Mucosa of rectum (tissue), 2 donors: Measurements from ENCODE around the gene SPINT1.

ENCODE experiments used
- H3K27ac ChIP-seq, 2 donors: one replicate each; pipeline ENCODE4 v1.7.0; 2013; ENCODE audit warnings: inconsistent platforms in 2 of 2, low read depth in 2 of 2, low read length in 2 of 2
- H3K27me3 ChIP-seq, 2 donors: one replicate each; pipeline ENCODE4 v1.7.0; 2013; ENCODE audit warnings: low read length in 2 of 2; ENCODE audit not compliant: control insufficient read depth in 2 of 2, insufficient read depth in 2 of 2
- H3K36me3 ChIP-seq, 2 donors: one replicate each; pipeline ENCODE4 v1.7.0; 2013; ENCODE audit warnings: low read length in 2 of 2; ENCODE audit not compliant: control insufficient read depth in 2 of 2, insufficient read depth in 2 of 2
- H3K4me1 ChIP-seq, 2 donors: one replicate each; pipeline ENCODE4 v1.7.0; 2013; ENCODE audit warnings: low read length in 2 of 2, mild to moderate bottlenecking in 1 of 2; ENCODE audit not compliant: control insufficient read depth in 2 of 2, insufficient read depth in 2 of 2
- H3K4me3 ChIP-seq, 2 donors: one replicate each; pipeline ENCODE4 v1.7.0; 2013; ENCODE audit warnings: low read length in 2 of 2
- H3K9ac ChIP-seq, 2 donors: one replicate each; pipeline ENCODE4 v1.7.0; 2013; ENCODE audit warnings: low read length in 2 of 2, low read depth in 1 of 2, mild to moderate bottlenecking in 1 of 2
- H3K9me3 ChIP-seq, 2 donors: one replicate each; pipeline ENCODE4 v1.7.0; 2013; ENCODE audit warnings: low read length in 2 of 2; ENCODE audit not compliant: control insufficient read depth in 2 of 2
- donor health status: healthy.
- donor health status: Normal muscosa, but diverticular disease.

Gene SPINT1

DNA sequence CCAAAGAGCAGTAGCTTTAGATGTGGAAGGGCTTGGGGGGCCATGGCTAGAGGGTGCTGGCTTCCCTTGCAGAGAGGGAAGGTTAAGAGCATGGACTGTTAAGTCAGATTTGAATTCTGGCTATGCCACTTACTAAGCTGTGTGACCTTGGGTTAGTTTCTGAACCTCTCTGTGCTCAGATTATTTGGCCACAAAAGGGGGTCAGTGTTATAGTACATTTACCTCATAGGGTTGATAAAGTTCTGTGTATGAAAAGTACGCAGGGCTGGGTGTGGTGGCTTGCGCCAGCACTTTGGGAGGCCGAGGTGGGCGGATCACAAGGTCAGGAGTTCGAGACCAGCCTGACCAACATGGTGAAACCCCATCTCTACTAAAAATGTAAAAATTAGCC, 57.2 kb downstream of the SPINT1 start:
- no peaks in the 10 kb centered on the region for H3K27me3 ChIP-seq
- H3K9ac ChIP-seq: no peak overlapping the region
- H3K4me1 ChIP-seq: peaks cover 10 to 14% of the 10 kb centered on the region in 2 donors
- H3K27ac ChIP-seq: no peak overlapping the region
- peaks cover 42 to 52% of the 10 kb centered on the region in 2 donors for H3K36me3 ChIP-seq
- no peak overlapping the region for H3K4me3 ChIP-seq
- H3K9me3 ChIP-seq: no peaks in the 10 kb centered on the region

DNA sequence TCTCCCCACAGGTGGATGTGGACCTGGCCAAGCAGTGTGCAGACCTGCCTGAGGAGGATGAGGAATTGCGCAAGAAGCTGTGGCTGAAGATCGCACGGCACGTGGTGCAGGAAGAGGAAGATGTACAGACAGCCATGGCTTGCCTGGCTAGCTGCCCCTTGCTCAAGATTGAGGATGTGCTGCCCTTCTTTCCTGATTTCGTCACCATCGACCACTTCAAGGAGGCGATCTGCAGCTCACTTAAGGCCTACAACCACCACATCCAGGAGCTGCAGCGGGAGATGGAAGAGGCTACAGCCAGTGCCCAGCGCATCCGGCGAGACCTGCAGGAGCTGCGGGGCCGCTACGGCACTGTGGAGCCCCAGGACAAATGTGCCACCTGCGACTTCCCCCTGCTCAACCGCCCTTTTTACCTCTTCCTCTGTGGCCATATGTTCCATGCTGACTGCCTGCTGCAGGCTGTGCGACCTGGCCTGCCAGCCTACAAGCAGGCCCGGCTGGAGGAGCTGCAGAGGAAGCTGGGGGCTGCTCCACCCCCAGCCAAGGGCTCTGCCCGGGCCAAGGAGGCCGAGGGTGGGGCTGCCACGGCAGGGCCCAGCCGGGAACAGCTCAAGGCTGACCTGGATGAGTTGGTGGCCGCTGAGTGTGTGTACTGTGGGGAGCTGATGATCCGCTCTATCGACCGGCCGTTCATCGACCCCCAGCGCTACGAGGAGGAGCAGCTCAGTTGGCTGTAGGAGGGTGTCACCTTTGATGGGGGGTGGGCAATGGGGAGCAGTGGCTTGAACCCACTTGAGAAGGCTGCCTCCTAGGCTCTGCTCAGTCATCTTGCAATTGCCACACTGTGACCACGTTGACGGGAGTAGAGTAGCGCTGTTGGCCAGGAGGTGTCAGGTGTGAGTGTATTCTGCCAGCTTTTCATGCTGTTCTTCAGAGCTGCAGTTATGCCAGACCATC, 59.0 kb downstream of the SPINT1 start:
- peaks cover 42 to 43% of the 10 kb centered on the region in 2 donors for H3K36me3 ChIP-seq
- no peak overlapping the region for H3K4me3 ChIP-seq
- no peak overlapping the region for H3K9ac ChIP-seq
- peaks cover 26 to 31% of the 10 kb centered on the region in 2 donors for H3K4me1 ChIP-seq
- no peaks in the 10 kb centered on the region for H3K27me3 ChIP-seq
- no peak overlapping the region for H3K27ac ChIP-seq
- no peaks in the 10 kb centered on the region for H3K9me3 ChIP-seq

DNA sequence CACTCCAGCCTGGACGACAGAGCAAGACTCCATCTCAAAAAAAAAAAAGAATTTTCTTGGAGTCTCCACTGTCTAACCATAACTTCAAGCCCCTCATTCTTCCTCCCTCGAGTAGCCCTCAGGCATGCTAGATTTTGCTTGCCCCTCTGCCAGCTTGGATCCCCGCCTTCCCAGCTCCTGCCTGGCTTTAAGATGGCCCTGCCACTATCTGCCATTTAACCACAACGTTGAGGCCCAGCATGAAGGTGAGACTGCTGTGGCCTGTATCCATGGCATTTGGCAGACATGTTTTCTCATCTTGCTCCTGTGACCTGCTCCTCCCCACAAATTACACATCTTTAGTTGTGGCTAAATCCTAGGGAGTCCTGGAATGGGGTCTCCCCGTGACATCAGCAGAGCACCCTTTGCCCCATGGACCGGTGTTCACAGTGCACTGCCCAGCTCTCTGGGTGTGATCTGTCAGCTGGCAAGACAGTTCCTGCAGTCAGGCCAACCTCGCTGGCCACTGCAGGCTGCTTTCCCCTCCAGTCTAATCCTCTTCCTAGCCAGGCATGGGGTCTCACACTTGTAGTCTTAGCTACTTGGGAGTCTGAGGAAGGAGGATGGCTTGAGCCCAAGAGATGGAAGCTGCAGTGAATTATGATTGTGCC, 60.8 kb downstream of the SPINT1 start:
- H3K27ac ChIP-seq: no peak overlapping the region
- no peak overlapping the region for H3K4me3 ChIP-seq
- H3K9me3 ChIP-seq: no peaks in the 10 kb centered on the region
- H3K27me3 ChIP-seq: no peaks in the 10 kb centered on the region
- H3K4me1 ChIP-seq: peaks cover 36 to 41% of the 10 kb centered on the region in 2 donors
- H3K9ac ChIP-seq: no peak overlapping the region
- peaks cover 30 to 32% of the 10 kb centered on the region in 2 donors for H3K36me3 ChIP-seq

DNA sequence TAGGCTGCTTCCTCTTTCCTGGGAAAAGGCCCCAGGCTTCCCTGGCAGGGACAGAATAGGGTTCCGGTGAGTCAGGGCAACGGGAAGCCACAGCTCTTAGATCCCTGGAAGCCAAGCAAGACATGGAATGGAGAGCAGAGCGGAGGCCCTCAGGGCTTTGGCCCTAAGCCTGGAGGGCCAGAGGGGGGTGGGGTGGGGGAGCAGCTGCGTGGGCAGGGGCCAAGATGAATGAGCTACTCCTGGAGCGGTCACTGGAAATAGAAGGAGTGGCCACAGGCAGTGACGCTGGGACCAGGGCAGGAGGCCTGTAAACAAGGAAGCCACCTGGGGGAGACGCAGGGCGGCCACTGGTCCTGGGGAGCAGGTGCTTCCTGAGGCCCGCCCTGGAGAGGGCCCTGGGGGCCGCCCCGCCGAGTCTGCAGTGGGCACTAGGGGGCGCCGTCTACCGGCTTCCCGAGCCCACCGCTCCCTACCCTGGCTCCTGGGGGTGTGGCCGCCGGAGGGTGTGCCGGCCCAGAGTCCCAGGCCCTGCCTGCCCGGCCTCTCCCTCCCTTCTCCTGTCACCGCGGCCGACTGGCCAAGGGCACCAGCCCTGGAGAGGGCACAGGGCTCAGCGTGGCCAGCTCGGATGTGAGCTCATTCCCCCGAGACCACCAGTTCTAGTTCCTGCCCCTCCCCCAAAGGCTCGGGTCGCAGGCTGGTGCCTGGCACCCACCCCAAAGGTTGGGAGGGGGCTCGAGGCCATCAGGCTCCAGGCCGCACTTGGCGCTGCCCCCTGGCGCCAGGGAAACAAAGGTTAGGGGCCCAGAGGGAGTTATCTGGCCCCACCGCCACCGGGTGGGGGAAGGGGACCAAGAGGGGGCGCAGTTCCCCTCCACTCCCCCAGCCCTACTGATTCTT, 62.5 kb downstream of the SPINT1 start:
- Histone ChIP-seq H3K27ac (peak overlapping the region; percentile 97 to 98), H3K36me3 (peaks cover 16 to 18% of the 10 kb centered on the region in 2 donors), H3K4me3 (peak overlapping the region; percentile 63 to 70), H3K27me3 (no peaks in the 10 kb centered on the region), H3K4me1 (peaks cover 40 to 44% of the 10 kb centered on the region in 2 donors), H3K9ac (peak overlapping the region; percentile 92 to 95), H3K9me3 (no peaks in the 10 kb centered on the region)

DNA sequence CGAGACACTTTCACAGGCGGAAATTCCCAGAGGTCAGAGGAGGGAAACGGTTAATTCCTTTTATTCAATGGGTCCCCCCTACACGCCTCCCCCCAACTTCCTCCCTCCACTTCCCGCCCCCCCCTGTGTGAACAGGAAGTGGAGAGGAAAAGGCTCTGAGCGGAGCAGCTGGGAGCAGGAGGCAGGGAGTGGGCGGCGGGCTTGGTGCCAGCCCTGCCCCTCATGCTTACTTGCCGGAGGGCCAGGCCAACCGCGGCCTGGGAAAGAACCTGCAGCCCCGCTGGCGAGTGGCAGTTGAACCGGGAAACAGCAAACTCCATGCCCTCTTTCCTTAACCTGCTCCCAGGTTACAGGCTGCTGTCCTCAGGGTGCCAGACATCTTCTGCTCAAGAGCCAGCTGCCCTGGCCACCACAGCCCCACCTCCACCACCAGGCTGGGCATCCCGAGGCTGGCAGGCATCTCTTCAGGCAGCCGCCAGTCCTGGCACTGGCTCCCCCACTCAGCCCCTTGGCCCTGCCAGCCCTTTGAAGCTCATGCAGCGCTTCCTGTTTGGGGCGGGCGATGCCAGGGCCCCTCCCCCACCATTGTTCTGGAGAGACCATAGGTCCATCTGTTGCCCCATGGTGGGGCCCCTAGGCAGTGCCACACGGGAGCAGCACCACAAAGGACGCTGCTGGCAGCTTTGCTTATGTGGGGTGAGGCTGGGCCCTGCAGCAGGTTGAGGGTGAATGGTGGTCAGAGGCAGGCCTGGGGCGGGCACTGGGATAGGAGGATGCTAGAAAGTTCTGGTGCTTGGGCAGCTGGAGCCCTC, 63.3 kb downstream of the SPINT1 start:
- H3K27me3 ChIP-seq: no peaks in the 10 kb centered on the region
- peak overlapping the region; percentile 63 to 70 for H3K4me3 ChIP-seq
- H3K9me3 ChIP-seq: no peaks in the 10 kb centered on the region
- peak overlapping the region; percentile 92 to 95 for H3K9ac ChIP-seq
- H3K4me1 ChIP-seq: peaks cover 40 to 44% of the 10 kb centered on the region in 2 donors
- peak overlapping the region; percentile 97 to 98 for H3K27ac ChIP-seq
- H3K36me3 ChIP-seq: peaks cover 16 to 18% of the 10 kb centered on the region in 2 donors
